HT1080 (cell line): Measurements from ENCODE around the gene LAMB3. TPM values are rescaled to one million over a fixed set of nuclear protein-coding genes. Genes with fewer than 3 reads are reported as not detected.
"Not testable (repeated sequence)": the region's sequence is repeated elsewhere in the genome, so short reads cannot be mapped to it uniquely, and the experiment has no call there.

Experiments used
- DNase-seq: peaks from one replicate; pipeline ENCODE4 v3.0.0-alpha.2; 2015; ENCODE audit warnings: low read depth
- polyA plus RNA-seq, 2 experiments: library from polyadenylated mRNA; depleted of rRNA; stranded (reverse); fragments of >200 nt; gene quantifications; 2 replicates each; pipeline ENCODE4 v1.2.3, GENCODE V29; 2015
- total RNA-seq: library from RNA; depleted of rRNA; stranded (reverse); fragments of >200 nt; shearing (Covaris generic); gene quantifications from 2 replicates; pipeline ENCODE4 v1.2.3, GENCODE V29; 2014; rRNA removed

LAMB3 gene
- 387 and 423 TPM in 2 replicates for total RNA-seq
- 327 and 332 TPM in 2 replicates for polyA plus RNA-seq (2015; cell fraction: cytosol; rRNA removed)
- 1,463 and 1,478 TPM in 2 replicates for polyA plus RNA-seq (2015; cell fraction: nucleus; rRNA removed)

DNA sequence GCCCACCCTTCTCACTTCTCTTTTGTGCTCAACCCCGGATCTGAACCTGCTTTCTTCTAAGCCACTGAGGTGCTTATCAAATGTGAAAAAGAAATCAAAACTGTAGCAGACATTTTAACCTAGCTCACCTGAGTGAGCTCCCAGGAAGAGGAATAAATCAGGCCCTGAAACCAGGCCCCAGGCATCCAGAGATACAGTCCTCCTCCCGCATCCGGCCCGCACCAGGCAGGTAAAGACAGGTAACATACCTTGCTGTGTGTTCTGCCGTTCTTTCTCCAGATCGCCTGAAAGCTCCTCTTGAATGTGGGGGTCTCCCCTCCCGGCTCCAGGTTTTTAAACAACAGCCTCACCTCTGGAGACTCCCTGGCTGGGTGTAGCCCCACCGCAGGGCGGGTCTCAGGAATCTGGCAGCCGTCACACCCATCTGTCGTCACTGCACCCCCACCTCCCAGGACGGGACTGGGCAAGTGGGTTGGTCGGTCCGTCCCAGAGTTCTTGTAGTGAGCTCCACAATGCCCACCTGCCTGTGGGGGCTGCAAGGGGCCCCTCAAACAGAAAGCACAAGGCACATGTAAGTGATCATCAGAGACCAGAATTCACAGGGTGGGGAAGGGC lies at the start of gene LAMB3:
LAMB3 (minus strand) TSS at position 305 of the 615 bp plus-strand sequence. CDS start 1,481 bp downstream, outside the sequence.
- DNase-seq, result peak; percentile 89

DNA sequence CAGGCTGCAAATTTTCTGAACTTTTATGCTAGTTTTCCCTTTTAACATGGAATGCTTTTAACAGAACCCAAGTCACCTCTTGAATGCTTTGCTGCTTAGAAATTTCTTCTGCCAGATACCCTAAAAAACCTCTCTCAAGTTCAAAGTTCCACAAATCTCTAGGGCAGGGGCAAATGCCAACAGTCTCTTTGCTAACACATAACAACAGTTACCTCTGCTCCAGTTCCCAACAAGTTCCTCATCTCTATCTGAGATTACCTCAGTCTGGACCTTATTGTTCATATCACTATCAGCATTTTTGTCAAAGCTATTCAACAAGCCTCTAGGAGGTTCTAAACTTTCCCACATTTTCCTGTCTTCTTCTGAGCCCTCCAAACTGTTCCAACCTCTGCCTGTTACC lies 48.5 kb upstream of the LAMB3 start:
- not testable (repeated sequence) for DNase-seq

DNA sequence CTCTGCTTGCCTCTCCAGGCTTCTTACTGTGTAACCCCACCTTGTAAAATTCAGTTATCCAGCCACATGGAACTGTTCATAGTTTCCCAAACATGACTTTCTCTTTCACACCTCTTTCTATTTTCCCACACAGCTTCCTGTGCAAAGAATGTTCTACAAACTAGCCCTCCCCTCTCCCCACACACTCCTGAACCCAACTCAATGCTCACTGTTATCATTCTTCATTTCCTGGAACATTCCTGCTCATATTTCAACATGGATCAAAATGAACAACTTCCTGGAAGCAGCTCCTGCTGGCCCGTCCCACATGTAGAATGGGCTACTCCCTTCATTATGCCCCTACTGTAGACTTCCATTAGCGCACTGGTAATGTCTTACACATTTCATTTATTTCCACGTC lies 44.9 kb upstream of the LAMB3 start:
- peak; percentile 18 for DNase-seq

DNA sequence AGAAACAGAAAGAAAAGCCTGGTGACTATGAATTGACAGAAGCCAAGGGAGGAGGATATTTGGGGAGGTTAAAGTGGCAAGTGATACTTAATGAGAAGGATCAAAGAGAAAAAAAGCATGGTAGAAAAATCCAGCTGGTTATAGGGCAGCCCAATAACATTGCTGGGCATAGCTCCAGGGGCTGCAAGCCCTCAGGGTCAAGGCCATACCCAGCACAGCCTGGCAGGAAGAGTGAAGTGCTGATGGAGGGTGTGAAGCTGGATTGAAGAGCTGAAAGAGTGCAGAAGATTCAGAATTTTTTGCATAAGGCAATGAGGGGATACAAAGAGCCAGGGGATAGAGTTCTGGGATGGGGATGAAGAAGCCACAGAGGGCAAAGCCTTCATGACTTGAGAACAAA lies 44.4 kb upstream of the LAMB3 start:
- no peak for DNase-seq

DNA sequence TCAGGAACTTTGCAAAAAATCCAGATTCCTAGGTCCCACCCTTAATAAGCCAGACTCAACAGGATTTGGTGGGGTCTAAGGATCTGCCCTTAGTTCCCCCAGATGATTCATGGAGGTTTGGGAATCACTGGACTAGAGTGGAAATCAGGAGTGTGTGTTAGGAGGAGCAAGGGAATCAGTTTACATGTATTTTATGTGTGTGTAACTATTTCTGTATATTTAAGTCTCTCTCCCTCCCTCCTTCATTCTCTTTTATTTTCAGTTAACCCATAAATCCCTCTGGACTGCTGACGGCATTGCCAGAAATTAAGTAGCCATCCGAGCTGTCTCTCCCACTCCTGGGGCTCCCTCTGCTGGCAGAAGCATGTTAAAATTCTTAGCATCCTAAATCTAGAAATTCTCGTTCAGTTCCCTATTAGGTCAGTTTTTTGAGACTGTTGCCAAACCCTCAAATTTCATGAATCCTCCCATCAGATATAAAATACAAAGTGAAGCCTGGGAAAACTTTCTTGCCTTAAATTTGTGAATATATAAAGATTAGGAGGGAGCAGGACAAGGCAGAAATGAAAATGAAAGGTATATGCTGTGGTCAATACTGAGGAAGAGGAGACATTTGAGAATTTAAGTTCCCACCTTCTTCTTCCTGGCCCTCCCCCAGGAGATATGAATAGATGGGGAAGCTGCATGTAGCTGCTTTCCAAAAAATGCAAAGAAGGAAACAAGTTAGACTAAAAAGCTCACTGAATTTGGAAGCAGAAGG lies 40.7 kb upstream of the LAMB3 start:
- DNase-seq, result peak; percentile 88

DNA sequence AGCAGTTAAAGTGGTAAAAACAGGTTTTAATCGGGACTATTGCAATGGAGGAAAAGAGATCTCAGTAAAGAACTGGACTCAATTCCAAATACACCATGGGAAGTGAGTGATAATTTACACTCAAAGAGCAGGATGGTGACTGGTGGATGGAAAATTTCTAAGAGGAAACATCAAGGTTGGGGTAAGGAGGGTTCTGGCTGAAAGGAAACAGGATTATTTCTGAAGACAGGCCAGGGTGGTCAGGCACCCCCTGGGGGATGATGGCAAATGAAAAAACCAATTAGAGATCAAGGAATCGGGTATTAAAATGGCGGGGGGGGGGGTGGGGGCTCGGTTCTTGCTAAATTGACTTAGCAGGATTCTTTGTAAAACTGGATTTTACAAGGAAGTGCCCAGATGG lies 40.1 kb upstream of the LAMB3 start:
- peak; percentile 68 for DNase-seq

DNA sequence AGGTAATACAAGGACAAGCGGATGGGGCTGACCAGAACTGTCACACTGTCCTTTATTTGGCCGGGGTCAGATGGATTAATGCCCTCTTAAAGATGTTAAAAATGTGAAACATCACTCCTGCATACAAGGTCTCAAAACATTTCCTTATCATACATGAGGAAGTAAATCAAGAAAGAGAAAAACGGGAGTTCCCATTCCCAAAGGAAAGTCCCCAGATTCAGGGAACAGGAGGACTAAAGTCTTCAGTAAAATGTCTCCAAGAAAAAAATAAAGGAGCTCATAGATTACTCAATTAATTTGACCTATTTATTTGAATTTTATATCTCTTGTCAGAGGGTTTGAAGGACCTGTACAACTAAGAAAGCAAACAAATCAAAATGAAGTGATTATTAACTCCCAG lies 39.0 kb upstream of the LAMB3 start:
- no peak for DNase-seq

DNA sequence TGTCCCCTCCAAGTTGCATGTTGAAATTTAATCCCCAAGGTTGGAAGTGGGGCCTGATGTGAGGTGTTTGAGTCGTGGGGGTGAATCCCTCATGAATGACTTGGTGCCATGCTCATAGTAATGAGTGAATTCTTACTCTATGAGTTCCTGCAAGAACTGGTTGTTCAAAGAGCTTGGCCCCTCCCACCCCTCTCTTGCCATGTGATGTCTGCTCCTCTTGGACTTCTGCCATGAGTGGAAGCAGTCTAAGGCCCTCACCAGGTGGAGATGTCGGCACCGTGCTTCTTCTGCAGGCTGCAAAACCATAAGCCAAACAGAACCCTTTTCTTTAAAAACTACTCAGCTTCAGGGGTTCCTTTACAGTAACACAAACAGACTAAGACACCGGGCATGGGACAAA lies 37.3 kb upstream of the LAMB3 start:
- DNase-seq, result peak; percentile 71

DNA sequence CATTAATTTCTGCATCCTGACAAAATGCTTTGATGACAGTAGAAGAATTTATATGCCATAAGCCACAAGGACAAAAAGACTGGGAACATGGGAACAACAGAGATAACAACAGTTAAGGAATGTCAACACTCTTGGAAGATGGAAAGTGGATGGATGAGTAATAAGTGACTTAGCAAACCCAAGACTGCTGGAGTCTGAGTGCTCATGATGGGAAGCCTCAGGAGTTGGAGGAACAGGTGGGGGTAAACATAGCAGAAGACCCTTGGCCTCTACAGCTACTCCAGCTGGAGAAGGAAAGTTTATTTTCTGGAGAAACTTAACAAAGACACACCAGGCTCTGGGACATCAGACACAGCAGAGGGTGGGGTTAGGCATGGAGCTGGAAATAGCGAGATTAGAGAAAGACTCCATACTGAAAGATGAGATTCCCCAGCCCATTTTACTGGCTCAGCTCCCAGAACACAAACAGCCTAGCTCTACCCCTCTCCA lies 36.6 kb upstream of the LAMB3 start:
- DNase-seq, result peak; percentile 91

DNA sequence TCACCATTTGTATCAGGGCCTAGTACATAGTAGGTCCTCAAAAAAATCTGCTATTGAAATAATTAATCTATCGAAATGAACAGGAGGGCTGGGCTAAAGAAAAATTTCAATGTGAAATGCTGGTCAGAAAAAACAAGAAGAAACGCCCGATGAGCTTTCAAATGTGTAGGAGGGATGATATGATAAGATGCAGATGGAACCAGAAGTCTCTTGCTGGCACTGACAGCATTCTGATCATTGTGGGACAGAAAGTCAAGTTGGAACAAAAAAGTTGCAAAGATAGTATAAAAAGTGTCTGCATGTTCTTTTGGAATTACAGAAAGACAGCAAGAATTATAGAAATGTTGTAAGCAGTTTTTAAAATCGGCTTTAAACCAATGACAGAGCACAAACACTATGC lies 34.1 kb upstream of the LAMB3 start:
- no peak for DNase-seq

DNA sequence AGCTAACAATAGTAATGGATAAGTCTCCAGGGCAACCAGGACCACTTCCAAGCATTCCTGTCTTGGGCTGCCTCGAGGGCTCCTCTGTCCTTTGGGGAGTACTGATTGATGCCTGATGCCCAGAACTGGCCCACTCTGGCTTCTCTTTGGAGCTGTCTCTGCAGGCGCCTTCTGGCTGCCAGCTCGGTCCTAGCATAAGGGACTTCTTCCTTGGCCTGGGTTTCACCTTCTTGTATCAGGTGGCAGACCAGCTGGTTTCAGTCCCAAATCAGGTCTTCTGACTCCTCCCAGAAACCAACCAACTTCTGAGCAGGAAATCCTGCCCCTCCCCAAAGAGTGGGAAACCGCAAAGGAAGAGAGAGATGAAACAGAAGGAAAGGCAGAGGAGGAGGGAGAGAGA lies 33.6 kb upstream of the LAMB3 start:
- peak; percentile 44 for DNase-seq

DNA sequence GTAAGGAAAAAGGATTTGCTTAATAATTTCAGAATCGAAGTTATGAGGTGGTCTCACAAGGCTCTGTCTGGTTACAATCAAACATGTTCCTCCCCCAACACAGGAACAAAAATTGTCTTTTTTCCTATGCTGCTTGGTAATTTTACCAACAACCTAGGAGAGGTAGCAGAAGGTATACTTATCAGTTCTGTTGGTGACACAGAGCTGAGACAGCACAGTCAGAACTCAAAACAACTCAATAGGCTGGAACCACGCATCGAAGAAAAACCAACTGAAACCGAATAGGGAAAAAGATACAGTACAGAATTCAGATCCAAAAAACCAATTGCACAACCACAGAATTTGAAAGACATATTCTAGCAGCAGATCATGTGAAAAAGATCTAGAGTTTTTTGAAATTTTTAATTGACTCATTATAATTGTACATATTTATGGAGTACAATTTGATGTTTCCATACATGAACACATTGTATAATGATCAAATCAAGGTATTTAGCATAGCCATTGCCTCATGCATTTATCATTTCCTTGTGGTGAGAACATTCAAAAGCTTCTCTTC lies 26.8 kb upstream of the LAMB3 start:
- no peak for DNase-seq

DNA sequence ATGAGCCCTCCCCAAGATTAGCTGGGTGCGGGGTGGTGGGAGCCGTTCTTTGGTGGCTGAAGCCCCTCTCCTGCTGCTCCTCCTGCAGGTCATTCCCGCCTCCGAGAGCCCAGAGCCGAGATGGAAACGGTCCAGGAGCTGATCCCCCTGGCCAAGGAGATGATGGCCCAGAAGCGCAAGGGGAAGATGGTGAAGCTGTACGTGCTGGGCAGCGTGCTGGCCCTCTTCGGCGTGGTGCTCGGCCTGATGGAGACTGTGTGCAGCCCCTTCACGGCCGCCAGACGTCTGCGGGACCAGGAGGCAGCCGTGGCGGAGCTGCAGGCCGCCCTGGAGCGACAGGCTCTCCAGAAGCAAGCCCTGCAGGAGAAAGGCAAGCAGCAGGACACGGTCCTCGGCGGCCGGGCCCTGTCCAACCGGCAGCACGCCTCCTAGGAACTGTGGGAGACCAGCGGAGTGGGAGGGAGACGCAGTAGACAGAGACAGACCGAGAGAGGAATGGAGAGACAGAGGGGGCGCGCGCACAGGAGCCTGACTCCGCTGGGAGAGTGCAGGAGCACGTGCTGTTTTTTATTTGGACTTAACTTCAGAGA lies 23.4 kb upstream of the LAMB3 start:
- no peak for DNase-seq

DNA sequence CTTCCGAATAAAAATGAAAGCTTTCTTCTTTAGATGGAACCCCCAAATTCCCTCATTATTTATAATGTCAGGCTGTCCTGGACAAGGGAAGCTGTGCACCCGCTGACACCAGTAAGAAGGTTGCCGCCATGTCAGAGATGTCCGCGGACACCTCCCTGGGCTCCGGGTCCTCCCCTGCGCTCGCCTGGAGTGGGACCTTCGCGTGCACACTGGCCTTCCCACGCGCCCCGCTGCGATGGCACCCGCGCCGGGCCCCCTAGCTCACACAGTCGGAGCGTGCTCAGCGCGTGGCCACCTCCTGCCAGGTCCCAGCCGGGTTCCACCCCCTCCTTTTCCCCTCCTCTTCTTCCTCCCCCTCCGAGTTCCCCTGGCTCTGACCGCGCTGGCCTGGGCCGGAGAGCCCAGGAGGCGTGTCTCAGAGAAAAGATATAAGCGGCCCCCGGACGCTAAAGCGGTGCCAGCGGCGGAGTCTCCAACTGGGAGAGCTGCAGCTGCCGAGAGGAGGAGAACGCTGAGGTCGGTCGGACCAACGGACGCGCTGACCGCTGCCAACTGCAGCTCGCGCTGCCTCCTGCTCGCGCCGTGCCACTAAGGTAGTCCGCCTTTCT lies 22.8 kb upstream of the LAMB3 start, which contains the start of gene G0S2:
G0S2 (plus strand) TSS at position 456 of the 608 bp plus-strand sequence. CDS start 273 bp downstream, outside the sequence.
- DNase-seq, result no peak

DNA sequence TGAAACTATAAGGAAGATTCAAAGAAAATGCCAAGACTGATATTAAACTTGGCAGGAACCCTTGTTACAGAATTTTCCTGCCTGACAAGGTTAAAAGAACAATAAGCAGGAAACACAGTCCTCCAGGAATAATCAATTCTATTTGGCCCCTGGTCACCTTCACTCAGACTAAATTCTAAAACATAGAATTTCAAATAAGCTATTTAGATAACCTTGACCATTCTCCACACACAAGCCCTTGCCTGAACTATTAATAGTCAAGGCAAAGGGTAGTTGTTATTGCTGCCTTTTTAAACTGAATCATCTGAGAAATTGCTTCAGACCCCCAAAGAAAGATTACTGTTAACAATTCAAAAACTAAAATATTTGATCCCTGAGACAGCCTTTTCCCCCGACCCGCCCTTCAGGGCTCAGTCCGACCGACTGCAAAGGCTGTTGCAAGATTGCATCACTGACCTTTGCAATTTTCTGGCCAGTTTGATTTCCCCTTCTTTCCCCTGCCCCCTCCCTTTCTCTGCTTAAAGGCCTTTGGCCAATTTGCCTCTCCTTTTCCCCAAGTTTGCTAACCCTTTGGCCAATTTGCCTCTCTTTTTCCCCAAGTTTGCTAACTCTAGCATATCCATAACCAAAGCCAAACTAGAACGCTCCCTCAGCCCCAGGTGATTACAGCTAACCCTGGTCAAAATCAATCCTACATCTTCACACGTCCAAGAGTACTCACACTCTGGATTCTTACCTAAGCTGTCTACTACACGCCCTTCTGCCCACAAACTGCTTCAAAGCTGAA lies 21.6 kb upstream of the LAMB3 start:
- DNase-seq, result no peak

DNA sequence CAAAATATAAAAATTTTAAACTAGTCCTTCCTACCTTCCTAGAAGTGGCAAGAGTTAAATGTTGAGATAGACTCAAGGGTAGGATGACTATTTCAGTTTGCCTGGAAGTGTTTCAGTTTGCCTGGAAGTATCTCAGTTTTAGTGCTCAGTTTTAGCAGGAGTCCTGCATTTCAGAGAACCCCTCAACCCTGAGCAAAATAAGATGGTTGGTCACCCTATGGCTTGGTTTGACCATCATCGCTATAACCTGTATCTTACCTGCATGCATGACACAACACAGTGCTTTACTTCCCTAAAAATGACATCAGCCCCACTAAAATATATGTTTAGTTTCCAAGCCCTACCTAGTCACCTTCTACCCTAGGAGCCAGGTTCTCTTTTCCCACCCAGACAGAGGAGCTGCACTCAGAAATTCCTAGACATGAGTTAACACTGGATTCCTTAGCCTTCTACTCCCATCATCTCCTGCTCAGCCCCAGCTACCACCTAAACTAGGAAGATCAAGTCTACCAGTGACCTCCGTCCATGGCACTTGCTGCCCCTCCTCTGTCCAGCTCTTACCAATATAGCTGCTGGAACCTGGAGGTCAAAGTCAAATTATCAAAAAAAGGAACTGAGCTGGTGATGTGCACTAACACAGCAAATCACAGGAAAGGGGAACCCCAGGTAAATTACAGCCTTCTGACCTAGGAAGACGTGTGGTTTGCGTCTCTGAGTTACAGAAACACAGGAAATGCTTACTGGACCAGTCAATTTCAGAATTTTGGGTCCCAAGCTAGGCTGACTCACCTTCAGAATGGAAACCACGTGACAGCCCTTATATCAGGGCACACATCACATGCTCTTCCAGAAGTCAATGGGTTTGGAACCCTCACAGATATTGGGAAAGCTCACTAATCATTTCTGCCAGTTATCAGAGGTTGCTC lies 20.7 kb upstream of the LAMB3 start:
- peak; percentile 81 for DNase-seq

DNA sequence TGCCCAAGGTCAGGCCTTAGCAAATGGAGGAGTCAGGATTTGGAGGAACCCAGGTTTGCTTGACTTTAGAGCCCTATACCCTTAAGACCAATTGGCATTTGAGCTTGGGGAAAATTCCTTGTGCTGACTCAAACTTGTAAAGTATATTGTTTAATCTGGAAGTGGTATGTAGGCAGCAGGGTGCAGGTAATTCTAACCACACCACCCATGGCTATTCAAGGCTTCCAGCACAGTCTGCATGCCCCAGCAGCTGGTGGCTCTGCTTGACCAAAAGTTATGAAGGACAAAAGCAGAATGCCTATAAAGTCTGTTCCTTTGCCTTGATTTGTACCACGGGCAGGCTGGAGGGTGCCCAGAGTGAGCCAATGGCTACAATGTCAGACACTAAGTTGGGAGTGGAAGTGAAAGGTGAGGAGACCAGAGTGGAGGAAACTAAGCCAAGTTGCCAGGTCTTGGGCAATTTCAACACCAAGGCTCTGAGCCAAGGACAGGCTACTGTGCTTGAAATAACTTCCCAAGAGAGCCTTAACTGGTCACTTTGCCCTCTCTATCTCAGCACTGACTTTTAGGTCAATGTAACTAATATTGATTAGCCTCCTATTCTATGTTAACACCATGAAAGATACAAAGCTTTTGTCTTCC lies 18.3 kb upstream of the LAMB3 start:
- peak; percentile 66 for DNase-seq

DNA sequence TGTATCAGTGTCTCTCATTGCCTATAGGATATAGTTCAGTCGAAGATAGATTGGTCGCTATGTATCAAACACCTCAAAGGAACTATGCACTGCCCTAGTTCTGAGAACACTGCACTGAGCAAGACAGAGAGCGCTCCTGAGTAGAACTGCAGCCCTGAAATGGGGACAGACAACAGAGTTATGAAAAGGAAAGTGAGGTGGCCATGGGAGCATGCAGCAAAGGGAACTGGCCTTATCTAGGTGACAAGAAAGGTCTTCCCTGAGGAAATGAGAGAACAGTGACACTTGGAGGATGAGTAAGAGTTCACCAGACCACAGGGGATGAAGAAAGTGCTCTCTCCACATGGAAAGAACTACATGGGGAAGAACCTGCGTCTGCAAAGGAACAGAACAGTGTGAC lies 15.5 kb upstream of the LAMB3 start:
- DNase-seq, result peak; percentile 63

DNA sequence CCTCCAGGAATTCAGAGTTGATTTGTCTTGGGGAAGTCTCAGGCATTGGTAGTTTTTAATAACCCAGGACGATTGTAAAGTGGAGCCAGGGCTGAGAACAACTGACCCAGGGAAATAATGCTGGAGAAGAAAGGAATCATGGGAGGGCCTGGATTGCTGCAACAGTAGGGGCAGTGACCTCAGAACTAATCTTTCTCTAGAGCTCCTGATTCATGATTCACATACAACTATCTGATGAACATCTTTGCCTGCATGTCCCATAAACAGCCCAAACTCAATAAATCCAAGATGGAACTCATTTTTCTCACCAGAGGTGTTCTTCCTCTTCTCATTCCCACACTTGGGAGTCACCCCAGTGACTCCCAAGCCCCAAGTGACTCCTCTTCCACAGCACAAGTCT lies 14.9 kb upstream of the LAMB3 start:
- no peak for DNase-seq
